Activated CD8-positive, alpha-beta memory T cell treated with anti-CD3 and anti-CD28 coated beads, Interleukin-2, amount 50 U/mL, for 48 hours (primary cell): ENCODE data around the gene BCL11A.

Experiments used
- DNase-seq: peaks from one replicate; pipeline ENCODE4 v3.0.0-alpha.2; 2020

Gene BCL11A

DNA sequence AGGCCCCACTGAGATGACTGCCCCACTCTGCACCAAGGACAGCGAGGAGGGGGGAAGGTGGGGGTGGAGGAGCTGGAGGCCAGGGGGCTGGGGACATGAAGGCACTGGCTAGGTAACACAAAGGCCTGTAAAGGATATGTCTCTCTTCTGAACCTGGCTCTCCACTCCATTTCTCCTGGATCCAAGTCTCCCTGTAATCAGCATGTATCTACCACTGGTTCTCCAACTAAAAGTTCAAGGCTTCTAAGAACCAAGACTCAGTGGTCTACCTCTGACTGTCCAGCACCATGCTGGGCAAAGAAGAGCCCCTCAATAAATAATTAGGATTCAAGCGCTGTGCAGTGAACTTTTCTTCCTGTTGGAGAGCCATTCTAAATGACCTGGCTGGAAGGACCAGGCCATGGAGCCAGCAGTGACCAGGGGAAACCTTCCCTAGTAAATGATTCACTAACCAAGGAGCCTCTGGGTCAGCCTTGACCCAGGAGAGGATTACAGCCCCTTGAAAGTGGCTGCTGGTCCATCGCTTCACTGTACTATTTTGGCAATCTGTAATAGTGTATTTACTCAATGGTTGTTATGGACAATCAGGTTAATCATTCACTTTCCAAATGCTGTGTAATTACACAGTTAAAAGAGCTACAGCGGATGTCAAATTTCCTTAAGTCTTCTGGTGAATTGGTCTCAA is 73.2 kb downstream of the BCL11A start:
- no peak for DNase-seq

- no peak for DNase-seq
Measured at GRCh38 chr2:60479226-60480088, 74.0 kb downstream of the BCL11A start.

DNA sequence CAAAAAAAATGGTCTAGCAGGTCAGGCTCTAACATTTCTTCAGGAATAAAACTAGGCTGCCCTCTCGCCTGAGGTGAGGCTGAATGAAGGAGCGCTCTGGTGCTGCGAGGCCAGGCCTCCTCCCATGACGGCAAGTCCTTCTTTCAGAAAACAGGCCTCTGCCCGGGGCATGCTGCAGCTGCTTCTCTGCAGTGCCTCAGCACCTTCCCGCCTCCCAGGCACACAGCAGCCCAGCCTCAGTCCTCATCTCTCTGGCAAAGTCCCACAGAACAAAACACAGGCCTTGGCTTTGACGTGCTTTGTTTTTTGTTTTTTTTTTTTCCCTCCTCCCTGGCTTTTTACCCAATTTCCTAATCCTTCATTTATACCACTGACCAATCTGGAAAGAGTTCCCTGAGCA is 74.8 kb downstream of the BCL11A start:
- DNase-seq, result no peak

DNA sequence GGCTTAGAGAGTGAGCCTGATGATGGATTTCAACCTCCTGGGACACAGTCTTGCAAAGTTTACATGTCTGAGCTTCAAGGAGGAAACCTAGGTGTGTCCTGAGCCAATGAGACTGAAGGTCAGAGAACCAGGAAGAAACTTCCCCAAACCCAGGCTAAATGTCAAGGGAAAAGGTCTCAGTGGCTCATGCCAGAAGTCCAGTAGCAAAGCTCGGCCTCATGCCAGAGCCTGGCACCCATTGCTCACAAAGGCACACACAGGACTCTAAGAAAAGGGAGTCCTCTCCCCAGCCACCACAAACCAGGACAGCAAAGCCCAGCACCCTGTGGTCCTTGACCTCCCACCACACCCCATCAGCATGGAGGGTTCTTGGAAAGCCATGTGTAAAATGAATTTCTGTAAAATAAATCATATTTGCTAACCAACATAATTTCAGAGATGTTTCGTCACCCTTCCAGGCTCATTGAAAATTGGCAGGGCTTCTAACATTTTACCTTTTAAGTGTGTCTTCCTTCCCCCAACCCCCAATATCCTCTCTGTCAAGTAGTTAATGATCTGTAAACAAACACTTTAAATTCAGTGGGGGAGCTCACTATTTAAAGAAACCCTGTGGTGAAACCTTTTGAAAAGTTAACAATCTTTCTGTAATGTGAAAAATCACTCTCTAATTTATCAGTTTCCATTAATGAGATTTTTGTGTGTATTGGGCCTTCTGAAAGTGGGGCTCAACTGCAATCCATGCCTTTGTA is 77.1 kb downstream of the BCL11A start:
- no peak for DNase-seq

GRCh38 chr2:60475123-60475830 is 78.2 kb downstream of the BCL11A start:
- no peak for DNase-seq

GRCh38 chr2:60474301-60474700 is 79.2 kb downstream of the BCL11A start:
- no peak for DNase-seq

DNA sequence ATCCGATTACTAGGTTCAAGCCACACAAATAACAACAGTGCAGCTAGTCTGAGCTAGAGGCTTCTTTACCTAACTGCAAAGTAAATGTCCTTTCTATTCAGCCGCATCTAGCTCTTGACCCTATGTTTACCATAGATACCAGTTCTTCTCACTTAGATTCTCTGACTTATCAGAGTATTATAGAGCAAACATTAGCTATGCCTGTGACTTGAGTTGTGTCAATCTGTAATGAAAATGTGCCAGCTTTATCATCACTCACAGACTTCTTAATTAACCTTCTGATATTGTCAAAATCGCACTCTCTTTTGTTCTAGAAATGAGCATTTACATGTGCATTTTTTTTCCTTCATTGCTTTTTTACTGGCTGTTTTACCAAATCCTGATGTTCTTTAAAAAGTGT is 79.9 kb downstream of the BCL11A start:
- DNase-seq, result no peak

- no peak for DNase-seq
Measured at GRCh38 chr2:60472663-60473289, 80.7 kb downstream of the BCL11A start.

- no peak for DNase-seq
Measured at GRCh38 chr2:60472041-60472440, 81.4 kb downstream of the BCL11A start.

DNA sequence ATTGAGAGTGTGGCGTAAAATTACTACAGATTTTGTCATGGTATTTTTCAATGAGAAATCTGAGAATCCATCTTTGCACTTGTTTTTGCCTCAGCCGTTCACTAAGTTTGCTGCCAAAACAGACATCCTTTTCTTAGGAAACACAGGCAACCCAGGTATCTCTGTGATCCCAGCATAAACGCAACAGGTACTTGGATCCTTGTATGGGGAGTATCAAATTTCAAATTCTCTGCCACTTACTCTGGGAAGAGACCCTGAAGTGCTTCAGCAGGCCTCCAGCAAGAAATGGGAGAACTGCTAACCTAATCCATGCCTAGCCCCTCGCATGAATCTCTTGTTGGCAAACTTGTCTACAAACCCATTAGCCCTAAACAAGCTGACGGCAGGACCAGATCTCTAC is 83.1 kb downstream of the BCL11A start:
- DNase-seq, result no peak

- DNase-seq, result no peak
Measured at GRCh38 chr2:60469536-60470317, 83.7 kb downstream of the BCL11A start.

- no peak for DNase-seq
Measured at GRCh38 chr2:60468382-60469085, 84.9 kb downstream of the BCL11A start.

DNA sequence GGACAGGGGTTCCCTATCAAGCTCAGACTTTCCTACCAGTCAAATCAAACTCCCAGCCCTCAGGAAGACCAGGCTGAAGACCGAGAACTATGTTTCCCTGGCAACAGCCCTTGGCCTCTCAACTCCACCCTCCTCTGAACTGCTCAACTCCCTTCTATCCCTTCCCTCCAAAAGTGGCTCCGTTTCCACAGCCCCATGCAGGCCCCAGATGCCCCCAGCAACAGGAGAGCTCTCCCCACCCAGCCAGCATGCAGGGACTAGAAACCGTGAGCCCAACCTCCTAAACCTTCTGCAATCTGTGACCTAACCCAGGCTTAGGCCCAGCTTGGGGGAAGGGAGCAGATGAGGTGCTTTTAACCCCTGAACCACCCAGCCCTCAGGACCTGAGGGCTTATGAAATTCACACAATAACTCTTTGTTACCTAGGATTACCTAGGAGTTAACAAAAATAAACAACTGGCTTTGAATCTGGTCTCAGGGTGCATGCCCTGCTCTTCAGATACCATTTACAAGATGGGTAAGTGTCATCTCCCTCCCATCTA is 87.2 kb downstream of the BCL11A start:
- no peak for DNase-seq

- no peak for DNase-seq
Measured at GRCh38 chr2:60465736-60466135, 87.7 kb downstream of the BCL11A start.

GRCh38 chr2:60463249-60463648 is 90.2 kb downstream of the BCL11A start:
- DNase-seq, result no peak

GRCh38 chr2:60461421-60462108 is 91.9 kb downstream of the BCL11A start:
- no peak for DNase-seq

GRCh38 chr2:60460577-60461420 is 92.7 kb downstream of the BCL11A start:
- DNase-seq, result no peak

- DNase-seq, result no peak
Measured at GRCh38 chr2:60459851-60460250, 93.6 kb downstream of the BCL11A start.

DNA sequence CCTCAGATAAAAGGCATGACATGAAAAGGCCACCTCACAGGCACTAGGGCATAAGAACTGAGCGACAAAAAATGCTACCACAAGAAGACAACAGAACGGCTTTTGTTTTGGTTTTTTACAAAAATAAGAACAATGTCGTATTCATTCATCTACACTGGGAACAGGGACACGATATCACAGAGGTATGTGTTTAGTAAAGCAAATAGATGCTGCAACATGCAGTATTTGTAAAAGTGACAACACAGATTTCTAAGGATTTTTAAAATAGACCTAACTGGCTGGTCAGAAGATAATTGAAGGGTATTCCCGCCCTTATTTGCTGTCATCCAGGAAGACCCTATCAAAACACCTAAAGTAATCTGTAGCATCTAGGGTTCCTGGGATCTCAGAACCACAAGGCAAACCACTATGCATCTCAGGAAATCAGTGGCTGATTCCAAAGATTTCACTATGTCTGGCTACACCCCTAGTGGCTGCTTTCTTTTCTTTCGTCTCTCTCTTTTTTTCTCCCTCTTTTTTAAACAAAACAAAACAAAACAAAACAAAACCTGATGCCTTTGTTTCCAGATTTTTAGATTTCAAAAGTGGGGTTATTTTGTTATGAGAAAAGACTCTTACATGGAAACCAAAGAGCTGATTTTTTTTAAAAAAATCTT is 97.2 kb downstream of the BCL11A start:
- DNase-seq, result no peak
